ENCODE results near the gene STOX2. TPM values are rescaled to one million over a fixed set of nuclear protein-coding genes. Genes with fewer than 3 reads are reported as not detected.

The STOX2 gene
- total and polyA plus RNA-seq, 2 of the 8 experiments (the other 6 are each of a cell fraction or from before 2014, with no cell fraction given), result 5.5 to 20.0 TPM

DNA sequence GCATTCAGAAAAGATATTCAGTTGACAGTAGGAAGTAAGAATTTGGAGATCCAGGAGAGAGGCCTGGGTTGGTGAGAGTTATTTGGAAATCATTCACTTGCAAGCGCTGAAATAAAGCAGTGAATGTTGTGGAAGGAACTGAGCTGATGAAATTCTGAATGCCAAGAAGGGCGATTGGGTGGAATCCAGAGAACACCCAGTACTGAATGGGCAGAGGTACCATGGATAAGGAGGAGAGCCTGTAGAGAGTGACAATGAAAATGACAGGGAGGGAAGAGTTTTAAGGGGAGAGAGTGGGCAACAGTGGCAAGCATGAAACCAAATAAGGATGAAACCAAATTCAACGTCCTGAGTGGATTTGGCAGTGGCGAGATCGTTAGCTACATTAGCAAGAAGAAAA, 6.7 kb upstream of the STOX2 start:
- FAIRE-seq (no peak), DNase-seq (ENCODE audit: low read depth in 1 of 2, low spot score in 2 of 2) (no peak)
- no peak overlapping the region for H2BK120ac ChIP-seq (replicated peaks; ENCODE audit: low read depth, low read length)
- H2BK5ac ChIP-seq (ENCODE audit: low read depth, low read length), result no peak overlapping the region
- no peak overlapping the region for H3K23ac ChIP-seq (ENCODE audit: insufficient read length)
- no peak overlapping the region for H2AFZ ChIP-seq (ENCODE audit: low read length)
- H3K56ac ChIP-seq (replicated peaks; ENCODE audit: insufficient read length, low read depth, low read length), result no peak overlapping the region
- H2BK20ac ChIP-seq (ENCODE audit: low read length), result no peak overlapping the region
- H2BK15ac ChIP-seq (ENCODE audit: low read length), result no peak overlapping the region
- no peak overlapping the region for H3K9ac ChIP-seq (replicated peaks in 1 of 4; ENCODE audit: extremely low read depth in 1 of 4, low read depth in 3 of 4, low read length in 3 of 4)
- H4K8ac ChIP-seq (ENCODE audit: extremely low read depth, insufficient read depth, low read length), result no peak overlapping the region
- H3K4me1 ChIP-seq (replicated peaks in 1 of 4; ENCODE audit: control insufficient read depth in 3 of 4, insufficient read depth in 4 of 4, low read length in 3 of 4), result no peaks in the 10 kb centered on the region
- no peak overlapping the region for H4K5ac ChIP-seq (ENCODE audit: insufficient read length, low read depth, low read length)
- H3K36me3 ChIP-seq (ENCODE audit: control insufficient read depth in 2 of 4, insufficient read depth in 4 of 4, low read length in 3 of 4), result no peaks in the 10 kb centered on the region
- no peaks in the 10 kb centered on the region for H4K20me1 ChIP-seq (replicated peaks in 1 of 2; ENCODE audit: control insufficient read depth in 1 of 2, insufficient read depth in 2 of 2, low read length in 2 of 2)
- no peak overlapping the region for H3K27ac ChIP-seq (ENCODE audit: low read depth, low read length)
- 95% methylated on average over 5 of the region's 5 CpGs; no CpG with 5 or more reads in 1 of the 2 experiments for WGBS, 2 experiments (ENCODE audit: extremely low coverage in 1 of 2, insufficient coverage in 1 of 2, insufficient read length in 1 of 2, insufficient replicate concordance in 2 of 2, low coverage in 1 of 2, low lambda C conversion rate in 2 of 2, missing lambda C conversion rate in 1 of 2)
- H3K4ac ChIP-seq (replicated peaks; ENCODE audit: insufficient read length, low read depth, low read length), result no peak overlapping the region
- H3K4me3 ChIP-seq (ENCODE audit: extremely low read depth in 1 of 4, insufficient read depth in 2 of 4, low read depth in 3 of 4, low read length in 4 of 4), result no peak overlapping the region
- H3K27me3 ChIP-seq (replicated peaks in 1 of 4; ENCODE audit: control insufficient read depth in 3 of 4, extremely low read depth in 1 of 4, insufficient read depth in 3 of 4, low read length in 3 of 4), result peaks cover 0 to 5% (median 3%) of the 10 kb centered on the region in 4 experiments; a peak in 5 of 7 replicates
- no peak overlapping the region for H3K14ac ChIP-seq (ENCODE audit: insufficient read length)
- ChIA-PET CTCF (ENCODE audit: partially characterized antibody) (interaction anchor here (1.0 to 2.1 kb wide), 2 partner anchors 14 to 202 kb away, joined by 3 to 8 read pairs; no protein-coding TSS in a partner anchor), POLR2A (ENCODE audit: partially characterized antibody) (no interaction called here)
- H3K4me2 ChIP-seq (ENCODE audit: insufficient read depth in 1 of 2, low read depth in 2 of 2, low read length in 2 of 2), result no peak overlapping the region
- no peak overlapping the region for H2BK12ac ChIP-seq (ENCODE audit: low read depth, low read length)
- H2AK5ac ChIP-seq (ENCODE audit: low read depth, low read length), result no peak overlapping the region
- no peak overlapping the region for H4K91ac ChIP-seq (replicated peaks; ENCODE audit: insufficient read length, low read length)
- H3K79me1 ChIP-seq (ENCODE audit: low read depth, low read length), result no peaks in the 10 kb centered on the region; the same call in 1 of the 2 replicates
- no peak overlapping the region for H3K18ac ChIP-seq (ENCODE audit: extremely low read depth, low read length)
- H3K9me3 ChIP-seq (ENCODE audit: insufficient read depth in 2 of 2, low read depth in 1 of 2, low read length in 1 of 2), result peaks cover 3 to 4% of the 10 kb centered on the region in 2 experiments; a peak in 1 of 4 replicates
- H3K79me2 ChIP-seq (ENCODE audit: control insufficient read depth in 1 of 2, insufficient read depth in 2 of 2, low read length in 2 of 2), result no peaks in the 10 kb centered on the region
- H3K23me2 ChIP-seq (ENCODE audit: low read depth, low read length), result no peaks in the 10 kb centered on the region
- TF ChIP-seq KDM5A (IDR thresholded peaks at IDR 0.05; ENCODE audit: low read length) (no peak), POU5F1 (IDR thresholded peaks at IDR 0.05; ENCODE audit: low read depth, low read length) (no peak), EP300 (IDR thresholded peaks at IDR 0.05; ENCODE audit: borderline replicate concordance in 1 of 2, low read depth in 2 of 2, low read length in 2 of 2) (no peak), SAP30 (IDR thresholded peaks at IDR 0.05; ENCODE audit: insufficient read depth, insufficient replicate concordance, low read length) (no peak), RAD21 (IDR thresholded peaks at IDR 0.05 in 1 of 2, conservative IDR thresholded peaks at IDR 0.05 in 1 of 2; ENCODE audit: low read depth in 2 of 2, low read length in 2 of 2) (no peak), FOSL1 (IDR thresholded peaks at IDR 0.05; ENCODE audit: insufficient read depth, low read depth, low read length) (no peak), PHF8 (conservative IDR thresholded peaks at IDR 0.05; ENCODE audit: low read depth, low read length) (no peak), ZNF274 (IDR thresholded peaks at IDR 0.05; ENCODE audit: borderline replicate concordance, extremely low read depth, low read length) (no peak), CHD2 (IDR thresholded peaks at IDR 0.05; ENCODE audit: low read length) (no peak), TBP (IDR thresholded peaks at IDR 0.05; ENCODE audit: low read depth, low read length) (no peak), YY1 (IDR thresholded peaks at IDR 0.05; ENCODE audit: low read depth, low read length) (no peak), JUND (IDR thresholded peaks at IDR 0.05; ENCODE audit: low read length) (no peak), NRF1 (IDR thresholded peaks at IDR 0.05; ENCODE audit: low read depth, low read length) (no peak), SP2 (IDR thresholded peaks at IDR 0.05; ENCODE audit: low read length) (no peak), HDAC6 (IDR thresholded peaks at IDR 0.05; ENCODE audit: low read depth, low read length) (no peak)
